Measurements from ENCODE around the gene GMDS. TPM values are rescaled to one million over a fixed set of nuclear protein-coding genes. Genes with fewer than 3 reads are reported as not detected.

Gene GMDS
- total and polyA plus RNA-seq, 2 of the 8 experiments (the other 6 are each of a cell fraction or from before 2014, with no cell fraction given), result 16.8 to 50.0 TPM

GRCh38 chr6:1820165-1820564 lies 425.2 kb downstream of the GMDS start (continued):
- no peak for TF ChIP-seq SP4 (IDR thresholded peaks at IDR 0.05; ENCODE audit: low read length)
- no peak for TF ChIP-seq NRF1 (IDR thresholded peaks at IDR 0.05; ENCODE audit: low read depth, low read length)
- TF ChIP-seq E2F6 (IDR thresholded peaks at IDR 0.05), result no peak
- TF ChIP-seq KDM1A (IDR thresholded peaks at IDR 0.05; ENCODE audit: borderline replicate concordance, low read length), result no peak
- no peak for TF ChIP-seq SP1 (IDR thresholded peaks at IDR 0.05; ENCODE audit: low read depth, low read length)
- TF ChIP-seq BACH1 (IDR thresholded peaks at IDR 0.05; ENCODE audit: low read length), result no peak
- no peak for TF ChIP-seq EP300 (IDR thresholded peaks at IDR 0.05; ENCODE audit: borderline replicate concordance in 1 of 2, low read depth in 2 of 2, low read length in 2 of 2)
- TF ChIP-seq TCF12 (IDR thresholded peaks at IDR 0.05; ENCODE audit: low read depth, low read length), result no peak
